Suprapubic skin (tissue), 3 donors: Measurements from ENCODE around the gene MEI1.

Experiments used
- CTCF ChIP-seq, 2 donors: fragments of 200-600 bp in 1 of 2; fragments of 450-650 bp in 1 of 2; sonication (generic) in 1 of 2; IDR thresholded peaks; one replicate each; pipeline ENCODE4 v1.5.1; 2016 to 2019; ENCODE audit warnings: antibody characterized with exemption in 2 of 2, mild to moderate bottlenecking in 1 of 2, moderate library complexity in 1 of 2
- POLR2AphosphoS5 ChIP-seq, 3 donors: sonication (generic); formaldehyde crosslinking; IDR thresholded peaks; one replicate each; pipeline ENCODE4 v1.6.1; 2017; ENCODE audit warnings: antibody characterized with exemption in 3 of 3

- TF ChIP-seq CTCF (IDR thresholded peaks at IDR 0.05) (no peak), POLR2AphosphoS5 (IDR thresholded peaks at IDR 0.05) (no peak)
Measured at GRCh38 chr22:41830174-41830573, 130.9 kb downstream of the MEI1 start.
